KMS-11 (cell line): Measurements from ENCODE around the gene KCNT1.

Experiments
- H2AFZ ChIP-seq: fragments of 200-600 bp; sonication (generic); 2 replicates; pipeline ENCODE4 v1.6.1; 2016; ENCODE audit warnings: antibody characterized with exemption, mixed run types, low read depth
- H3K27ac ChIP-seq: fragments of 200-600 bp; sonication (generic); 2 replicates; pipeline ENCODE4 v1.6.1; 2016; ENCODE audit warnings: mild to moderate bottlenecking, mixed run types
- H3K27me3 ChIP-seq: fragments of 200-600 bp; sonication (generic); 2 replicates; pipeline ENCODE4 v1.6.1; 2017; ENCODE audit warnings: mild to moderate bottlenecking, low read depth, mixed run types, moderate library complexity; ENCODE audit not compliant: insufficient read depth
- H3K36me3 ChIP-seq: fragments of 200-600 bp; sonication (generic); 2 replicates; pipeline ENCODE4 v1.6.1; 2017; ENCODE audit warnings: mild to moderate bottlenecking, mixed run types; ENCODE audit not compliant: insufficient read depth
- H3K4me1 ChIP-seq: fragments of 200-600 bp; sonication (generic); 2 replicates; pipeline ENCODE4 v1.6.1; 2016; ENCODE audit warnings: mild to moderate bottlenecking, low read depth, mixed run types; ENCODE audit not compliant: poor library complexity, severe bottlenecking
- H3K4me2 ChIP-seq: fragments of 200-600 bp; sonication (generic); 2 replicates; pipeline ENCODE4 v1.7.0; 2016; ENCODE audit warnings: mild to moderate bottlenecking, mixed run types
- H3K4me3 ChIP-seq: fragments of 200-600 bp; sonication (generic); IDR thresholded peaks from 2 replicates; pipeline ENCODE4 v1.6.1; 2017; ENCODE audit warnings: low read depth, low read length, mixed read lengths; ENCODE audit not compliant: insufficient read depth
- H3K79me2 ChIP-seq: fragments of 200-600 bp; sonication (generic); 2 replicates; pipeline ENCODE4 v1.6.1; 2016; ENCODE audit warnings: low read depth, mixed run types; ENCODE audit not compliant: insufficient read depth
- H3K9ac ChIP-seq: fragments of 200-600 bp; sonication (generic); 2 replicates; pipeline ENCODE4 v1.6.1; 2016; ENCODE audit warnings: mild to moderate bottlenecking, mixed run types
- H4K20me1 ChIP-seq: fragments of 200-600 bp; sonication (generic); 2 replicates; pipeline ENCODE4 v1.6.1; 2016; ENCODE audit warnings: mild to moderate bottlenecking, mixed run types; ENCODE audit not compliant: insufficient read depth
- TF ChIP-seq, protein P1 (sequence below): fragments of 200-600 bp; sonication (generic); conservative IDR thresholded peaks from 2 replicates; pipeline ENCODE4 v1.6.1; 2017; ENCODE audit warnings: low read depth, mild to moderate bottlenecking, antibody characterized with exemption, low read length, moderate library complexity, mixed read lengths

The KCNT1 gene

DNA sequence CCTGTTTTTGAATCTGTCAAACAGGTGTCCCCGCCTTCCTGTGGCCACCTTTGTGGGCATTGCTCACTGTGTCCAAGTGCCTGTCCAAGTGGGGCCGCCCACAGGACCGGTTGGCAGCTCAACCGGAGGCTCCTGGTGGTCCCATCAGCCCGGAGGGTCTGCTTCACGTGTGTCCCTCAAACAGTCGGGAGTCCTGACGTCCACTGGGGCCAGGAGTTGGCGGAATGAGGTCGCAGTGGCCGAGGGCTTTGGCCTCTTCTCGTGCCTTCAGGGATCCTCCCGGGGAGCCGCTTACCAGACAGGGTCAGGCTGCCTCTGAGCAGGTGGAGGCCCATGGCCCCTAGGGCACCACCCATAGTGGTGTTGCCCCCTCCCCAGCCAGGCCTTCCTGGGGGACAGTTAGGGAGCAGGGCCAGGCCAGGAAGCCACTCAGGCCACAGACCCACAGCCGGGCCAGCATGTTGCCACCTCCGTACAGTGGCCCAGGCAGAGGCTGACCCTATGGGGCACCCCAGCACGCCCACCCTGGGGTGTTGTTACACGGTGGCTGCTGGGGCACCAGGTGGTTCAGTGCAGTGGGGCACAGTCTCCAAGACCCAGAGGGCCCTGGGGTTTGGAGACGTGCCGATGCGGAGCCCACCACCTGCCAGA, 69.5 kb downstream of the KCNT1 start:
- Histone ChIP-seq H3K4me1 (no peaks in the 10 kb centered on the region), H3K27me3 (peaks cover 50% of the 10 kb centered on the region), H3K9ac (no peak overlapping the region), H2AFZ (no peak overlapping the region), H3K36me3 (no peaks in the 10 kb centered on the region), H3K4me3 (no peak overlapping the region), H3K79me2 (no peaks in the 10 kb centered on the region), H4K20me1 (no peaks in the 10 kb centered on the region), H3K27ac (no peak overlapping the region), H3K4me2 (no peak overlapping the region)
- TF ChIP-seq, protein P1, sequence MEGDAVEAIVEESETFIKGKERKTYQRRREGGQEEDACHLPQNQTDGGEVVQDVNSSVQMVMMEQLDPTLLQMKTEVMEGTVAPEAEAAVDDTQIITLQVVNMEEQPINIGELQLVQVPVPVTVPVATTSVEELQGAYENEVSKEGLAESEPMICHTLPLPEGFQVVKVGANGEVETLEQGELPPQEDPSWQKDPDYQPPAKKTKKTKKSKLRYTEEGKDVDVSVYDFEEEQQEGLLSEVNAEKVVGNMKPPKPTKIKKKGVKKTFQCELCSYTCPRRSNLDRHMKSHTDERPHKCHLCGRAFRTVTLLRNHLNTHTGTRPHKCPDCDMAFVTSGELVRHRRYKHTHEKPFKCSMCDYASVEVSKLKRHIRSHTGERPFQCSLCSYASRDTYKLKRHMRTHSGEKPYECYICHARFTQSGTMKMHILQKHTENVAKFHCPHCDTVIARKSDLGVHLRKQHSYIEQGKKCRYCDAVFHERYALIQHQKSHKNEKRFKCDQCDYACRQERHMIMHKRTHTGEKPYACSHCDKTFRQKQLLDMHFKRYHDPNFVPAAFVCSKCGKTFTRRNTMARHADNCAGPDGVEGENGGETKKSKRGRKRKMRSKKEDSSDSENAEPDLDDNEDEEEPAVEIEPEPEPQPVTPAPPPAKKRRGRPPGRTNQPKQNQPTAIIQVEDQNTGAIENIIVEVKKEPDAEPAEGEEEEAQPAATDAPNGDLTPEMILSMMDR, result no peak

DNA sequence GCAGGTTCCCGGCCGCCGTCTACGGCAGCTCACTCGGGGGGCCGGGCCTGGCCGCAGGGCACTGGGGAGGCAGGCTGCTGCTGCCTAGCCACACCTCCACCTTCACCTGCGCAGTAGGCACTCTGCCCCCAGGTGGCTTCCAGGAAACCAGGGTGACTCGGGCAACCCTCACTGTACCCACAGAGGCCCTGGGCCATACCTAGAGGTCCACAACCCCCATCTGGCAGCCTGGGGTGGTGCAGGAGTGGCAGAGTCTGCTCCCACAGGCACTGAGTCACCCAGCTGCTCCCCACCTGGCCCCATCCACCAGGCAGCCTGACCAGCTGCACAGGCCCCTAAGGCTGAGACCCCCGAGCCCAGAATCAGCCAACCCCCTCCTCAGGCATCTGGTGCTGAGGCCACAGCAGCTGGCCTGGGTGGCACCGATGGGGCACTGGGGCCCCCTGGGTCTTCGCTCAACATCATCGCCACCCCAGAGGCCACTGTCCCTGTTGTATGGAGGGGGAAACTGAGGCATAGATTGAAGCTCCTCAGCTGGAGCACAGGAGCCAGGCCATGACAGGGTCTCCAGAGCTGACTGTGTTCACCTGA, 70.2 kb downstream of the KCNT1 start:
- no peaks in the 10 kb centered on the region for H3K36me3 ChIP-seq
- H3K9ac ChIP-seq, result no peak overlapping the region
- H3K27ac ChIP-seq, result no peak overlapping the region
- no peak overlapping the region for H3K4me2 ChIP-seq
- H2AFZ ChIP-seq, result no peak overlapping the region
- peaks cover 53% of the 10 kb centered on the region for H3K27me3 ChIP-seq
- TF ChIP-seq, protein P1, result no peak
- no peak overlapping the region for H3K4me3 ChIP-seq
- no peaks in the 10 kb centered on the region for H3K4me1 ChIP-seq
- H4K20me1 ChIP-seq, result no peaks in the 10 kb centered on the region
- H3K79me2 ChIP-seq, result no peaks in the 10 kb centered on the region

DNA sequence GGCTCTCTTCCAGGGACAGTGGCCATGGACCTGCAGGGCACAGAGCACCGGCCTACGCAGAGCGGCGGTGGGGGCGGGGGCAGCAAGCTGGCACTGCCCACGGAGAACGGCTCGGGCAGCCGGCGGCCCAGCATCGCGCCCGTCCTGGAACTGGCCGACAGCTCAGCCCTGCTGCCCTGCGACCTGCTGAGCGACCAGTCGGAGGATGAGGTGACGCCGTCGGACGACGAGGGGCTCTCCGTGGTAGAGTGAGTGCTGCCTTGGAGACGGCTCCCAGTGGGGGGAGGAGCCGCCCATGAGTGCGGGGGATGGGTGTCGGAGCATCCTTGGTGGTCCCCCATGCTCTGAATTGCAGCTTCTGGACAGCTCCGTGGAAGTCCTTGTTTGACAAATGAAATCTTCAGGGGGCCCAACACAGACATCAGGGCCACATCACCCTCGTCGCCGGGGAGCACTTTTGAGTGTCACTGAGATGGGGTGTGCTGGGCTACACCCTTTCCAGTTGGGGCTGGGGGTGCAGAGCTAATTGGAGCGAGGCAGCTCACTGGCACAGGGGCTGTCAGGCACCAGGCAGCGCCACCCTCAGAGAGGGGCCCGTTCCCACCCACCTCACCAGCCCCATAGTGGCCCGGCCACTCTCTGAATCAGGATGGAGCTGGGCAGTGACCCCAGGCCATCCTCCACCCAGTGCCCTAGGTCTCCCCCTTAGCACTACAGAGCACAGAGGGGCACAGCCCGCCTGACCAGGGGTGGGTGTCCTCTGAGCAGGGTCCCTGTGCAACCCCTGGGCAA, 70.9 kb downstream of the KCNT1 start:
- Histone ChIP-seq H3K4me3 (no peak overlapping the region), H3K4me1 (no peaks in the 10 kb centered on the region), H3K27me3 (peaks cover 53% of the 10 kb centered on the region), H4K20me1 (no peaks in the 10 kb centered on the region), H3K79me2 (no peaks in the 10 kb centered on the region), H3K4me2 (no peak overlapping the region), H3K36me3 (no peaks in the 10 kb centered on the region), H3K27ac (no peak overlapping the region), H2AFZ (no peak overlapping the region), H3K9ac (no peak overlapping the region)
- TF ChIP-seq, protein P1, result no peak

DNA sequence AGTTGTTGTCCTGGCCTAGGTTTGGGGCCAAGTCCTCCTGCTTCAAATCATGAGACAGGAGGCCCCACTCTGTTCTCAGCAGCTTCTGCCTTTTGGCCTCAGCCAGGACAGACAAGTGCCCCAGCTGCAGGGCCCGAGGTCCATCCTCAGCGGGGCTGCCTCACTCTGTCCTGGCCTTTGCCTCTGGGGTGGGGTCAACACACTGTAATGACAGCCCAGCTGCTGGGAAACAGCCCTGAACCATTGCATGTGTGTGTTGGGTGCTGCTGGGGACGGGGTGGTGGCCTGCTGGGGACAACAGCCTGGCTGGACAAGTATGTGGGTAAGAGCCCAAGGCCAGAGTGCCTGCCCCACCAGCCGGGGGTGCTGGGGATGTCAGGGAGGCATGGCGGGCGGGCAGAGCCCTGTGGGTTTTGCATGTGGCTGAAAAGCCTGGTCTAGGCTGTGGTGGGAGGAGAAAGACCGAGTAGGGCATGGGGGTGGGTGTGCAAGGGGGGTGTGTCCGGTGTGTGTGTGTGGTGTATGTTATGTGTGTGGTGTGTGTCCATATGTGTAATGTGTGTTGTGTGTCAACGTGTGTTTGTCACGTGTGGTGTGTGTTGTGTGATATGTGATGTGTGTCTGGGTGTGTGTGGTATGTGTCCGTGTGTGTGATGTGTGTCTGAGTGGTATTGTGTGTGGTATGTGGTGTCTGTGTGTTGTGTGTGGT, 71.7 kb downstream of the KCNT1 start:
- H3K27ac ChIP-seq, result no peak overlapping the region
- H3K4me2 ChIP-seq, result no peak overlapping the region
- no peaks in the 10 kb centered on the region for H4K20me1 ChIP-seq
- H3K4me3 ChIP-seq, result no peak overlapping the region
- TF ChIP-seq, protein P1, result no peak
- H3K79me2 ChIP-seq, result no peaks in the 10 kb centered on the region
- no peak overlapping the region for H3K9ac ChIP-seq
- H3K27me3 ChIP-seq, result peaks cover 61% of the 10 kb centered on the region
- H3K36me3 ChIP-seq, result no peaks in the 10 kb centered on the region
- H3K4me1 ChIP-seq, result no peaks in the 10 kb centered on the region
- H2AFZ ChIP-seq, result no peak overlapping the region
